Heart left ventricle (tissue), 13 donors: Measurements from ENCODE around the gene SUSD2.

Experiments used
- CTCF ChIP-seq, 12 donors: fragments of 200-600 bp; sonication (generic) in 4 of 12; IDR thresholded peaks; one replicate each; pipeline versions ENCODE4 v1.5.0 to v1.8.0; 2018 to 2022; ENCODE audit warnings: antibody characterized with exemption in 12 of 12, mild to moderate bottlenecking in 5 of 12
- POLR2A ChIP-seq, 2 donors: fragments of 450-650 bp; IDR thresholded peaks; one replicate each; pipeline ENCODE4 v1.6.1; 2017; ENCODE audit warnings: antibody characterized with exemption in 2 of 2, mild to moderate bottlenecking in 2 of 2, moderate library complexity in 2 of 2
- donor health status: ischemic (EF 13 %, LVEDD 7.1; RV severe dilation, severe dysfunction).
- donor health status: DM: no; HTN: yes; CAD: no.
- donor health status: DM: no; HTN: no; CAD: no.
- donor health status: ischemic (EF 25% LVEDD 6.9; RV normal size, moderate dysfunction).
- donor health status: ischemic (EF 25% LVEDD 5.7; RV mildly dilated, moderate dysfunction).
- donor health status: ischemic (EF 35%, LVEDD 5.7; RV mildly dilated, moderate dysfunction).
- donor health status: nonischemic (EF 11% LVEDD 7.7; RV severe dilation, severe dysfunction).
- donor health status: DM: yes; HTN: yes; CAD: no.
- donor health status: PGD.
- donor health status: ischemic (EF 29% LVEDD 5.4; RV normal size, mild dysfunction).
- donor health status: nonischemic (EF 23%, LVEDD 6.1; RV moderate dilation, normal function).

GRCh38 chr22:24233235-24233634 is 51.9 kb downstream of the SUSD2 start:
- TF ChIP-seq CTCF (IDR thresholded peaks at IDR 0.05) (no peak), POLR2A (IDR thresholded peaks at IDR 0.05) (no peak)
